SJCRH30 (cell line): ENCODE results near the gene LRRC61. TPM values are rescaled to one million over a fixed set of nuclear protein-coding genes. Genes with fewer than 3 reads are reported as not detected.

Source experiments
- DNase-seq, 2 experiments: peaks; one replicate each; pipeline ENCODE4 v3.0.0-alpha.2; 2015 to 2020
- H3K27ac ChIP-seq: fragments of 250-450 bp; sonication (Bioruptor Pico); 2 replicates; pipeline ENCODE4 v1.5.1; 2020; ENCODE audit warnings: mild to moderate bottlenecking, moderate library complexity
- H3K27me3 ChIP-seq: fragments of 250-450 bp; sonication (Bioruptor Pico); 2 replicates; pipeline ENCODE4 v1.5.1; 2020; ENCODE audit warnings: mild to moderate bottlenecking, moderate library complexity
- H3K36me3 ChIP-seq: fragments of 250-450 bp; sonication (Bioruptor Pico); 2 replicates; pipeline ENCODE4 v1.5.1; 2020; ENCODE audit warnings: mild to moderate bottlenecking, moderate library complexity
- H3K4me1 ChIP-seq: fragments of 250-450 bp; sonication (Bioruptor Pico); 2 replicates; pipeline ENCODE4 v1.5.1; 2020; ENCODE audit warnings: mild to moderate bottlenecking, moderate library complexity
- H3K4me3 ChIP-seq: fragments of 250-450 bp; sonication (Bioruptor Pico); 2 replicates; pipeline ENCODE4 v1.5.1; 2020; ENCODE audit warnings: mild to moderate bottlenecking, moderate library complexity
- H3K9me3 ChIP-seq: fragments of 250-450 bp; sonication (Bioruptor Pico); replicated peaks from 2 replicates; pipeline ENCODE4 v1.5.1; 2020; ENCODE audit warnings: mild to moderate bottlenecking, moderate library complexity
- total RNA-seq: library from RNA; depleted of rRNA; stranded (reverse); fragments of >200 nt; shearing (Covaris generic); gene quantifications from 2 replicates; pipeline ENCODE4 v1.2.3, GENCODE V29; 2014

The LRRC61 gene
- total RNA-seq, 1 experiment from 2014 or later, result not detected

GRCh38 chr7:150317748-150318444, 5.3 kb upstream of the LRRC61 start:
- Histone ChIP-seq H3K4me1 (peaks cover 22% of the 10 kb centered on the region), H3K4me3 (no peak overlapping the region), H3K9me3 (no peaks in the 10 kb centered on the region), H3K27me3 (no peaks in the 10 kb centered on the region), H3K27ac (no peak overlapping the region), H3K36me3 (no peaks in the 10 kb centered on the region)
- no peak for DNase-seq

GRCh38 chr7:150321788-150322113, 1.4 kb upstream of the LRRC61 start:
- DNase-seq, result no peak
- H3K36me3 ChIP-seq, result no peaks in the 10 kb centered on the region
- H3K9me3 ChIP-seq, result no peaks in the 10 kb centered on the region
- peaks cover 23% of the 10 kb centered on the region for H3K4me1 ChIP-seq
- no peak overlapping the region for H3K27ac ChIP-seq
- no peak overlapping the region for H3K4me3 ChIP-seq
- H3K27me3 ChIP-seq, result no peaks in the 10 kb centered on the region

GRCh38 chr7:150322114-150322832, 882 bp upstream of the LRRC61 start:
- Histone ChIP-seq H3K27ac (no peak overlapping the region), H3K9me3 (no peaks in the 10 kb centered on the region), H3K27me3 (no peaks in the 10 kb centered on the region), H3K4me1 (peaks cover 23% of the 10 kb centered on the region), H3K4me3 (no peak overlapping the region), H3K36me3 (no peaks in the 10 kb centered on the region)
- DNase-seq, result no peak

GRCh38 chr7:150323682-150324372, 672 bp downstream of the LRRC61 start:
- Histone ChIP-seq H3K4me1 (peaks cover 26% of the 10 kb centered on the region), H3K27me3 (no peaks in the 10 kb centered on the region), H3K27ac (no peak overlapping the region), H3K36me3 (no peaks in the 10 kb centered on the region), H3K4me3 (no peak overlapping the region), H3K9me3 (no peaks in the 10 kb centered on the region)
- DNase-seq, result no peak

- no peaks in the 10 kb centered on the region for H3K9me3 ChIP-seq
- no peak for DNase-seq
- H3K36me3 ChIP-seq, result no peaks in the 10 kb centered on the region
- peaks cover 33% of the 10 kb centered on the region for H3K4me1 ChIP-seq
- no peak overlapping the region for H3K27ac ChIP-seq
- no peak overlapping the region for H3K4me3 ChIP-seq
- no peaks in the 10 kb centered on the region for H3K27me3 ChIP-seq
Observed at GRCh38 chr7:150324373-150324961, 1.3 kb downstream of the LRRC61 start.

GRCh38 chr7:150325110-150325611, 2.0 kb downstream of the LRRC61 start:
- H3K4me1 ChIP-seq, result peaks cover 38% of the 10 kb centered on the region
- DNase-seq, result no peak
- H3K27ac ChIP-seq, result no peak overlapping the region
- no peaks in the 10 kb centered on the region for H3K9me3 ChIP-seq
- H3K27me3 ChIP-seq, result no peaks in the 10 kb centered on the region
- H3K36me3 ChIP-seq, result no peaks in the 10 kb centered on the region
- no peak overlapping the region for H3K4me3 ChIP-seq

GRCh38 chr7:150325901-150326300, 2.7 kb downstream of the LRRC61 start:
- H3K27ac ChIP-seq, result no peak overlapping the region
- no peaks in the 10 kb centered on the region for H3K36me3 ChIP-seq
- H3K4me1 ChIP-seq, result peaks cover 33% of the 10 kb centered on the region
- no peaks in the 10 kb centered on the region for H3K27me3 ChIP-seq
- no peaks in the 10 kb centered on the region for H3K9me3 ChIP-seq
- no peak overlapping the region for H3K4me3 ChIP-seq
- no peak for DNase-seq

GRCh38 chr7:150326657-150327268, 3.6 kb downstream of the LRRC61 start:
- H3K4me1 ChIP-seq, result peaks cover 29% of the 10 kb centered on the region

GRCh38 chr7:150327308-150327707, 4.2 kb downstream of the LRRC61 start:
- DNase-seq, result no peak
- Histone ChIP-seq H3K4me3 (no peak overlapping the region), H3K9me3 (no peaks in the 10 kb centered on the region), H3K27me3 (no peaks in the 10 kb centered on the region), H3K4me1 (peaks cover 29% of the 10 kb centered on the region), H3K27ac (no peak overlapping the region), H3K36me3 (no peaks in the 10 kb centered on the region)

More at GRCh38 chr7:150326657-150327268, 3.6 kb downstream of the LRRC61 start:
- H3K4me3 ChIP-seq, result no peak overlapping the region
- H3K27ac ChIP-seq, result no peak overlapping the region
- H3K27me3 ChIP-seq, result no peaks in the 10 kb centered on the region
- DNase-seq, result no peak
- no peaks in the 10 kb centered on the region for H3K36me3 ChIP-seq
- H3K9me3 ChIP-seq, result no peaks in the 10 kb centered on the region

GRCh38 chr7:150329331-150330120, 6.4 kb downstream of the LRRC61 start:
- DNase-seq, result peak; percentile 91 to 92
- Histone ChIP-seq H3K9me3 (no peaks in the 10 kb centered on the region), H3K27me3 (no peaks in the 10 kb centered on the region), H3K4me1 (peaks cover 21% of the 10 kb centered on the region), H3K36me3 (no peaks in the 10 kb centered on the region), H3K27ac (peak overlapping the region; percentile 48), H3K4me3 (no peak overlapping the region)

- H3K4me3 ChIP-seq, result no peak overlapping the region
- DNase-seq, result no peak
- H3K36me3 ChIP-seq, result no peaks in the 10 kb centered on the region
- H3K27ac ChIP-seq, result peak overlapping the region; percentile 48
- peaks cover 17% of the 10 kb centered on the region for H3K4me1 ChIP-seq
- H3K9me3 ChIP-seq, result no peaks in the 10 kb centered on the region
- H3K27me3 ChIP-seq, result no peaks in the 10 kb centered on the region
Observed at GRCh38 chr7:150330211-150330885, 7.2 kb downstream of the LRRC61 start.

- no peak overlapping the region for H3K4me3 ChIP-seq
- no peaks in the 10 kb centered on the region for H3K9me3 ChIP-seq
- H3K27me3 ChIP-seq, result no peaks in the 10 kb centered on the region
- peaks cover 25% of the 10 kb centered on the region for H3K4me1 ChIP-seq
- H3K36me3 ChIP-seq, result no peaks in the 10 kb centered on the region
- no peak overlapping the region for H3K27ac ChIP-seq
- no peak for DNase-seq
Observed at GRCh38 chr7:150332852-150333635, 9.9 kb downstream of the LRRC61 start.

GRCh38 chr7:150333659-150334058, 10.5 kb downstream of the LRRC61 start:
- Histone ChIP-seq H3K36me3 (no peaks in the 10 kb centered on the region), H3K9me3 (no peaks in the 10 kb centered on the region), H3K27ac (no peak overlapping the region), H3K4me3 (no peak overlapping the region), H3K4me1 (peaks cover 28% of the 10 kb centered on the region), H3K27me3 (no peaks in the 10 kb centered on the region)
- no peak for DNase-seq
